Measurements from ENCODE around the gene ZBP1. TPM values are rescaled to one million over a fixed set of nuclear protein-coding genes. Genes with fewer than 3 reads are reported as not detected.

ZBP1 gene
- total RNA-seq, 1 donor from 2014 or later, result 0.43 TPM

GRCh38 chr20:57609842-57610167 lies 10.4 kb downstream of the ZBP1 start:
- DNase-seq (ENCODE audit: low spot score), result peak; percentile 54
- intact Hi-C loops (cut with DNase I), result no loop called here

GRCh38 chr20:57609086-57609841 lies 11.0 kb downstream of the ZBP1 start:
- intact Hi-C loops (cut with DNase I), result no loop called here

GRCh38 chr20:57608516-57608915 lies 11.7 kb downstream of the ZBP1 start:
- DNase-seq (ENCODE audit: low spot score), result peak; percentile 43
- intact Hi-C loops (cut with DNase I), result no loop called here

More at GRCh38 chr20:57609086-57609841, 11.0 kb downstream of the ZBP1 start:
- DNase-seq (ENCODE audit: low spot score), result peak; percentile 63

GRCh38 chr20:57605878-57606277 lies 14.3 kb downstream of the ZBP1 start:
- intact Hi-C loops (cut with DNase I), result no loop called here
- DNase-seq (ENCODE audit: low spot score), result no peak

- intact Hi-C loops (cut with DNase I), result no loop called here
These were observed 15.2 kb downstream of the ZBP1 start for GRCh38 chr20:57605045-57605444.

GRCh38 chr20:57603120-57603519 lies 17.1 kb downstream of the ZBP1 start:
- DNase-seq (ENCODE audit: low spot score), result no peak

More at GRCh38 chr20:57605045-57605444, 15.2 kb downstream of the ZBP1 start:
- DNase-seq (ENCODE audit: low spot score), result no peak

GRCh38 chr20:57601737-57602136 lies 18.5 kb downstream of the ZBP1 start:
- no peak for DNase-seq (ENCODE audit: low spot score)
- intact Hi-C loops (cut with DNase I), result no loop called here

More at GRCh38 chr20:57603120-57603519, 17.1 kb downstream of the ZBP1 start:
- intact Hi-C loops (cut with DNase I), result no loop called here

GRCh38 chr20:57601211-57601570 lies 19.0 kb downstream of the ZBP1 start:
- intact Hi-C loops (cut with DNase I), result no loop called here

GRCh38 chr20:57600320-57601210 lies 19.7 kb downstream of the ZBP1 start:
- DNase-seq (ENCODE audit: low spot score), result no peak
- intact Hi-C loops (cut with DNase I), result no loop called here

More at GRCh38 chr20:57601211-57601570, 19.0 kb downstream of the ZBP1 start:
- DNase-seq (ENCODE audit: low spot score), result no peak

- no peak for DNase-seq (ENCODE audit: low spot score)
- intact Hi-C loops (cut with DNase I), result no loop called here
These were observed 21.7 kb downstream of the ZBP1 start for GRCh38 chr20:57598491-57598890.

- DNase-seq (ENCODE audit: low spot score), result no peak
- intact Hi-C loops (cut with DNase I), result no loop called here
These were observed 22.2 kb downstream of the ZBP1 start for GRCh38 chr20:57598060-57598459.

GRCh38 chr20:57596998-57597939 lies 23.0 kb downstream of the ZBP1 start:
- DNase-seq (ENCODE audit: low spot score), result peak; percentile 88
- intact Hi-C loops (cut with DNase I), result loop anchor here (1.0 to 2.0 kb wide), 2 partner anchors 582 to 614 kb away; no protein-coding TSS in a partner anchor

- intact Hi-C loops (cut with DNase I), result loop anchor here (1.0 to 2.0 kb wide), 2 partner anchors 583 to 614 kb away; no protein-coding TSS in a partner anchor
- DNase-seq (ENCODE audit: low spot score), result no peak
These were observed 23.9 kb downstream of the ZBP1 start for GRCh38 chr20:57596358-57596757.

GRCh38 chr20:57595041-57596030 lies 24.9 kb downstream of the ZBP1 start:
- no peak for DNase-seq (ENCODE audit: low spot score)
- intact Hi-C loops (cut with DNase I), result loop anchor here (1.0 to 2.0 kb wide), 3 partner anchors 81 to 615 kb away; no protein-coding TSS in a partner anchor

GRCh38 chr20:57594092-57594951 lies 25.9 kb downstream of the ZBP1 start:
- DNase-seq (ENCODE audit: low spot score), result no peak

GRCh38 chr20:57593134-57593886 lies 26.9 kb downstream of the ZBP1 start:
- DNase-seq (ENCODE audit: low spot score), result no peak
- intact Hi-C loops (cut with DNase I), result no loop called here

More at GRCh38 chr20:57594092-57594951, 25.9 kb downstream of the ZBP1 start:
- intact Hi-C loops (cut with DNase I), result loop anchor here (2.0 kb wide), 1 partner anchor 80 kb away; no protein-coding TSS in a partner anchor
